Chondrocyte (in vitro differentiated cells): ENCODE measurements around the gene TMEM178A. TPM values are rescaled to one million over a fixed set of nuclear protein-coding genes. Genes with fewer than 3 reads are reported as not detected.

Experiments
- DNase-seq: peaks from one replicate; pipeline ENCODE4 v3.0.0; 2021; ENCODE audit warnings: mixed read lengths, low spot score
- H3K27ac Mint-ChIP-seq: one replicate; pipeline ENCODE4 v1.8.0; 2021; ENCODE audit warnings: mild to moderate bottlenecking, moderate library complexity, mixed read lengths; ENCODE audit not compliant: unreplicated experiment
- H3K27me3 Mint-ChIP-seq: 2 replicates; pipeline ENCODE4 v1.8.0; 2021; ENCODE audit warnings: low read depth, mixed read lengths
- H3K36me3 Mint-ChIP-seq: 2 replicates; pipeline ENCODE4 v1.8.0; 2021; ENCODE audit warnings: low read depth, mixed read lengths
- H3K4me1 Mint-ChIP-seq: 2 replicates; pipeline ENCODE4 v1.8.0; 2021; ENCODE audit warnings: low read depth, mild to moderate bottlenecking, mixed read lengths
- H3K4me3 Mint-ChIP-seq: one replicate; pipeline ENCODE4 v1.8.0; 2021; ENCODE audit warnings: mild to moderate bottlenecking, moderate library complexity, mixed read lengths; ENCODE audit not compliant: unreplicated experiment
- H3K9me3 Mint-ChIP-seq: 2 replicates; pipeline ENCODE4 v1.8.0; 2021; ENCODE audit warnings: low read depth, mixed read lengths
- CTCF ChIP-seq: fragments of 200-600 bp; sonication (generic); IDR thresholded peaks from 2 replicates; pipeline ENCODE4 v1.5.0; 2021; ENCODE audit warnings: antibody characterized with exemption, mild to moderate bottlenecking, moderate library complexity
- total RNA-seq: library from RNA; stranded (reverse); gene quantifications from 3 replicates; pipeline ENCODE4 v1.2.1, GENCODE V29; 2021

Gene TMEM178A
- total RNA-seq, 1 donor from 2014 or later, result 1.3 TPM

- no peaks in the 10 kb centered on the region for H3K27me3 Mint-ChIP-seq
- no peak for DNase-seq
- no peak overlapping the region for H3K4me3 Mint-ChIP-seq
- peaks cover 2% of the 10 kb centered on the region for H3K36me3 Mint-ChIP-seq
- H3K4me1 Mint-ChIP-seq, result peaks cover 46% of the 10 kb centered on the region
- H3K9me3 Mint-ChIP-seq, result no peaks in the 10 kb centered on the region
- H3K27ac Mint-ChIP-seq, result no peak overlapping the region
- TF ChIP-seq CTCF, result no peak
Observed at GRCh38 chr2:39715822-39716221, 50.1 kb downstream of the TMEM178A start.

- TF ChIP-seq CTCF, result no peak
- Mint-ChIP-seq H3K4me1 (peaks cover 48% of the 10 kb centered on the region), H3K27me3 (no peaks in the 10 kb centered on the region), H3K4me3 (no peak overlapping the region), H3K9me3 (no peaks in the 10 kb centered on the region), H3K27ac (no peak overlapping the region), H3K36me3 (peaks cover 2% of the 10 kb centered on the region)
- no peak for DNase-seq
Observed at GRCh38 chr2:39717067-39717466, 51.4 kb downstream of the TMEM178A start.

GRCh38 chr2:39718483-39718882 lies 52.8 kb downstream of the TMEM178A start:
- H3K9me3 Mint-ChIP-seq, result no peaks in the 10 kb centered on the region
- no peak for TF ChIP-seq CTCF
- peaks cover 48% of the 10 kb centered on the region for H3K4me1 Mint-ChIP-seq
- H3K27ac Mint-ChIP-seq, result peak overlapping the region; percentile 60
- DNase-seq, result no peak
- H3K27me3 Mint-ChIP-seq, result no peaks in the 10 kb centered on the region
- H3K36me3 Mint-ChIP-seq, result peaks cover 2% of the 10 kb centered on the region
- H3K4me3 Mint-ChIP-seq, result no peak overlapping the region

- DNase-seq, result no peak
- H3K27me3 Mint-ChIP-seq, result no peaks in the 10 kb centered on the region
- no peak overlapping the region for H3K4me3 Mint-ChIP-seq
- peaks cover 2% of the 10 kb centered on the region for H3K36me3 Mint-ChIP-seq
- TF ChIP-seq CTCF, result no peak
- H3K27ac Mint-ChIP-seq, result no peak overlapping the region
- H3K4me1 Mint-ChIP-seq, result peaks cover 50% of the 10 kb centered on the region
- no peaks in the 10 kb centered on the region for H3K9me3 Mint-ChIP-seq
Observed at GRCh38 chr2:39719317-39719716, 53.6 kb downstream of the TMEM178A start.

GRCh38 chr2:39720970-39721369 lies 55.3 kb downstream of the TMEM178A start:
- Mint-ChIP-seq H3K27ac (no peak overlapping the region), H3K9me3 (peaks cover 3% of the 10 kb centered on the region), H3K4me3 (no peak overlapping the region), H3K27me3 (no peaks in the 10 kb centered on the region), H3K4me1 (peaks cover 50% of the 10 kb centered on the region), H3K36me3 (peaks cover under 1% of the 10 kb centered on the region)
- DNase-seq, result no peak
- no peak for TF ChIP-seq CTCF
